HG03095 (cell line): Measurements from ENCODE around the gene ZNF420.

Source experiments
- ATAC-seq: cut with Tn5 transposase; IDR thresholded peaks from one replicate; pipeline ENCODE4 v1.9.1; 2021; ENCODE audit warnings: moderate library complexity; ENCODE audit not compliant: unreplicated experiment

The ZNF420 gene

GRCh38 chr19:37136111-37136510 is 57.9 kb downstream of the ZNF420 start:
- no peak for ATAC-seq

- no peak for ATAC-seq
Observed at GRCh38 chr19:37148214-37148613, 70.0 kb downstream of the ZNF420 start.

GRCh38 chr19:37160153-37160552 is 81.9 kb downstream of the ZNF420 start:
- ATAC-seq: no peak

- no peak for ATAC-seq
Observed at GRCh38 chr19:37165635-37166034, 87.4 kb downstream of the ZNF420 start.

GRCh38 chr19:37172368-37173366 is 94.4 kb downstream of the ZNF420 start, which contains the start of gene ZNF585A:
TSS of gene ZNF585A (minus strand) at chr19:37172695. CDS start at chr19:37169910, 2,785 bp downstream.
- ATAC-seq: peak; percentile 93
